T-cell (primary cell): Measurements from ENCODE around the gene PRKN. TPM values are rescaled to one million over a fixed set of nuclear protein-coding genes. Genes with fewer than 3 reads are reported as not detected.

Source experiments
- ATAC-seq, 4 experiments: fragments of 200-7000 bp in 3 of 4; fragments of 150-1000 bp in 1 of 4; cut with Tn5 transposase; replicated peaks in 1 of 4; 1 replicate in 3 of 4; 2 replicates in 1 of 4; pipeline ENCODE4 v1.10.0; 2021; ENCODE audit warnings: moderate library complexity in 3 of 4, mild to moderate bottlenecking in 2 of 4, moderate number of reproducible peaks in 1 of 4
- CTCF ChIA-PET, 2 donors: fragments of 300-600 bp; sonication (Branson Sonifier 250); formaldehyde crosslinking; loops; one replicate each; lab custom pipeline; 2022; ENCODE audit warnings: antibody characterized with exemption in 2 of 2; lab: Charles Lee
- POLR2A ChIA-PET, 2 donors: fragments of 300-600 bp; sonication (Branson Sonifier 250); formaldehyde crosslinking; loops; one replicate each; lab custom pipeline; 2022; ENCODE audit warnings: antibody characterized with exemption in 2 of 2; lab: Charles Lee
- DNase-seq, 35 experiments: peaks; one replicate each; pipeline versions ENCODE4 v3.0.0 to v3.0.0-alpha.2; 2013 to 2023
- H3K27ac ChIP-seq: one replicate; pipeline ENCODE4 v1.5.1; 2013; ENCODE audit warnings: low read length
- H3K27me3 ChIP-seq, 2 experiments: replicated peaks in 1 of 2; 1 replicate in 1 of 2; 2 replicates in 1 of 2; pipeline versions ENCODE4 v1.6.1 to v1.7.0; 2013; ENCODE audit warnings: low read length in 1 of 2, mixed read lengths in 1 of 2; ENCODE audit not compliant: control insufficient read depth in 2 of 2, insufficient read depth in 2 of 2; ENCODE audit errors: extremely low read depth in 1 of 2
- H3K36me3 ChIP-seq, 2 donors: 1 replicate in 1 of 2; 2 replicates in 1 of 2; pipeline versions ENCODE4 v1.6.1 to v1.7.0; 2013; ENCODE audit warnings: low read length in 1 of 2; ENCODE audit not compliant: control insufficient read depth in 2 of 2, insufficient read depth in 1 of 2; ENCODE audit errors: extremely low read depth in 1 of 2
- H3K4me1 ChIP-seq, 2 experiments: 1 replicate in 1 of 2; 2 replicates in 1 of 2; pipeline versions ENCODE4 v1.6.1 to v1.7.0; 2013; ENCODE audit warnings: low read length in 2 of 2, mixed read lengths in 1 of 2; ENCODE audit not compliant: insufficient read depth in 2 of 2, control insufficient read depth in 1 of 2; ENCODE audit errors: extremely low read depth in 1 of 2
- H3K4me3 ChIP-seq, 2 donors: 1 replicate in 1 of 2; 2 replicates in 1 of 2; pipeline versions ENCODE4 v1.5.1 to v1.7.0; 2013; ENCODE audit warnings: mild to moderate bottlenecking in 2 of 2, low read length in 1 of 2, moderate library complexity in 1 of 2; ENCODE audit not compliant: control insufficient read depth in 1 of 2; ENCODE audit errors: extremely low read depth in 1 of 2
- H3K9me3 ChIP-seq: 2 replicates; pipeline ENCODE4 v1.7.0; 2013
- H3K27ac Mint-ChIP-seq, 2 donors: one replicate each; pipeline ENCODE4 v1.8.0; 2020 to 2021; ENCODE audit warnings: mild to moderate bottlenecking in 2 of 2, mixed read lengths in 2 of 2
- H3K27me3 Mint-ChIP-seq, 2 donors: one replicate each; pipeline ENCODE4 v1.8.0; 2021 to 2022; ENCODE audit warnings: mixed read lengths in 2 of 2
- H3K36me3 Mint-ChIP-seq: one replicate; pipeline ENCODE4 v1.8.0; 2021; ENCODE audit warnings: mixed read lengths
- H3K4me1 Mint-ChIP-seq, 3 donors: one replicate each; pipeline ENCODE4 v1.8.0; 2020 to 2022; ENCODE audit warnings: mixed read lengths in 3 of 3, mild to moderate bottlenecking in 1 of 3
- H3K4me3 Mint-ChIP-seq, 3 donors: one replicate each; pipeline ENCODE4 v1.8.0; 2020 to 2022; ENCODE audit warnings: mild to moderate bottlenecking in 3 of 3, mixed read lengths in 3 of 3, moderate library complexity in 3 of 3
- H3K9me3 Mint-ChIP-seq, 3 donors: one replicate each; pipeline ENCODE4 v1.8.0; 2020 to 2022; ENCODE audit warnings: mixed read lengths in 3 of 3
- WGBS: methylation state at CpG from one replicate; pipeline ENCODE4 v1.1.5; 2013; ENCODE audit warnings: missing lambda C conversion rate; ENCODE audit not compliant: insufficient coverage; 5-methylcytosine and 5-hydroxymethylcytosine counted together
- total RNA-seq, 35 experiments: library from RNA in 6 of 35; stranded (reverse) in 6 of 35; fragments of 120-200 nt in 1 of 35; gene quantifications; one replicate each; pipeline versions ENCODE4 v1.2.1 to v1.2.4 and lab custom pipeline; 2013 to 2026

Gene PRKN
- total RNA-seq, 5 donors from 2014 or later (not counting 1 experiment from before 2014, with no cell fraction given): 3.4 to 7.7 (median 6.1) TPM

GRCh38 chr6:162211022-162211421, 516.5 kb downstream of the PRKN start:
- Mint-ChIP-seq H3K9me3 (peaks cover 0 to 5% (median 4%) of the 10 kb centered on the region in 3 donors), H3K4me3 (no peak overlapping the region), H3K27me3 (no peaks in the 10 kb centered on the region), H3K27ac (no peak overlapping the region), H3K4me1 (no peaks in the 10 kb centered on the region), H3K36me3 (no peaks in the 10 kb centered on the region)
- ChIA-PET CTCF (no interaction called here), POLR2A (interaction anchor here in 1 of 2 donors (0.6 kb wide), 1 partner anchor 12 kb away, joined by 4 read pairs; no protein-coding TSS in a partner anchor)
- H3K27me3 ChIP-seq: no peaks in the 10 kb centered on the region
- no peaks in the 10 kb centered on the region for H3K9me3 ChIP-seq
- H3K27ac ChIP-seq: no peak overlapping the region
- no peaks in the 10 kb centered on the region for H3K4me1 ChIP-seq
- ATAC-seq (no peak), DNase-seq (no peak)
- no peaks in the 10 kb centered on the region for H3K36me3 ChIP-seq
- no peak overlapping the region for H3K4me3 ChIP-seq
- WGBS: 71% methylated on average over 1 of the region's 3 CpGs

GRCh38 chr6:162203287-162203686, 524.3 kb downstream of the PRKN start:
- Mint-ChIP-seq H3K27me3 (no peaks in the 10 kb centered on the region), H3K27ac (no peak overlapping the region), H3K4me3 (no peak overlapping the region), H3K36me3 (peaks cover 4% of the 10 kb centered on the region), H3K9me3 (peaks cover 0 to 8% (median 0%) of the 10 kb centered on the region in 3 donors), H3K4me1 (no peaks in the 10 kb centered on the region)
- Histone ChIP-seq H3K4me1 (no peaks in the 10 kb centered on the region), H3K36me3 (no peaks in the 10 kb centered on the region), H3K4me3 (no peak overlapping the region), H3K27ac (no peak overlapping the region), H3K9me3 (no peaks in the 10 kb centered on the region), H3K27me3 (no peaks in the 10 kb centered on the region)
- ChIA-PET CTCF (no interaction called here), POLR2A (no interaction called here)
- no peak for DNase-seq
- ATAC-seq: no peak
- WGBS: 87% methylated on average over 3 of the region's 5 CpGs

- Histone ChIP-seq H3K36me3 (no peaks in the 10 kb centered on the region), H3K4me3 (no peak overlapping the region), H3K27me3 (no peaks in the 10 kb centered on the region), H3K4me1 (no peaks in the 10 kb centered on the region), H3K27ac (no peak overlapping the region), H3K9me3 (no peaks in the 10 kb centered on the region)
- Mint-ChIP-seq H3K4me1 (no peaks in the 10 kb centered on the region), H3K27ac (no peak overlapping the region), H3K4me3 (no peak overlapping the region), H3K9me3 (peaks cover 0 to 8% (median 0%) of the 10 kb centered on the region in 3 donors), H3K27me3 (no peaks in the 10 kb centered on the region), H3K36me3 (peaks cover 4% of the 10 kb centered on the region)
- DNase-seq (no peak), ATAC-seq (no peak)
- ChIA-PET POLR2A (no interaction called here), CTCF (no interaction called here)
- 83% methylated on average over 6 of the region's 9 CpGs for WGBS
These were observed 526.4 kb downstream of the PRKN start for GRCh38 chr6:162200945-162201690.

GRCh38 chr6:162200041-162200440, 527.5 kb downstream of the PRKN start:
- Mint-ChIP-seq H3K4me1 (no peaks in the 10 kb centered on the region), H3K9me3 (peaks cover 0 to 4% (median 0%) of the 10 kb centered on the region in 3 donors), H3K36me3 (peaks cover 4% of the 10 kb centered on the region), H3K27me3 (no peaks in the 10 kb centered on the region), H3K27ac (no peak overlapping the region), H3K4me3 (no peak overlapping the region)
- H3K36me3 ChIP-seq: no peaks in the 10 kb centered on the region
- no peaks in the 10 kb centered on the region for H3K4me1 ChIP-seq
- ATAC-seq (no peak), DNase-seq (no peak)
- CTCF ChIA-PET: no interaction called here
- 100% methylated on average over 1 of the region's 9 CpGs for WGBS
- no peak overlapping the region for H3K4me3 ChIP-seq
- H3K27me3 ChIP-seq: no peaks in the 10 kb centered on the region
- no peak overlapping the region for H3K27ac ChIP-seq
- POLR2A ChIA-PET: no interaction called here
- no peaks in the 10 kb centered on the region for H3K9me3 ChIP-seq

GRCh38 chr6:162198925-162199324, 528.6 kb downstream of the PRKN start:
- ATAC-seq (no peak), DNase-seq (no peak)
- no peaks in the 10 kb centered on the region for H3K27me3 Mint-ChIP-seq
- no peaks in the 10 kb centered on the region for H3K36me3 Mint-ChIP-seq
- no peak overlapping the region for H3K27ac Mint-ChIP-seq
- ChIA-PET POLR2A (interaction anchor here (0.6 kb wide), 2 partner anchors 12 to 57 kb away, joined by 3 to 4 read pairs; no protein-coding TSS in a partner anchor), CTCF (no interaction called here)
- H3K4me1 Mint-ChIP-seq: no peaks in the 10 kb centered on the region
- H3K9me3 Mint-ChIP-seq: peaks cover 0 to 4% (median 0%) of the 10 kb centered on the region in 3 donors
- Histone ChIP-seq H3K4me3 (no peak overlapping the region), H3K9me3 (no peaks in the 10 kb centered on the region), H3K4me1 (no peaks in the 10 kb centered on the region), H3K27me3 (no peaks in the 10 kb centered on the region), H3K27ac (no peak overlapping the region), H3K36me3 (no peaks in the 10 kb centered on the region)
- H3K4me3 Mint-ChIP-seq: no peak overlapping the region
- no CpG with 5 or more reads among the region's 3 CpGs for WGBS

GRCh38 chr6:162198076-162198475, 529.5 kb downstream of the PRKN start:
- no CpG with 5 or more reads among the region's 1 CpG for WGBS
- no peak overlapping the region for H3K27ac Mint-ChIP-seq
- Histone ChIP-seq H3K9me3 (no peaks in the 10 kb centered on the region), H3K4me1 (no peaks in the 10 kb centered on the region), H3K27me3 (no peaks in the 10 kb centered on the region), H3K36me3 (no peaks in the 10 kb centered on the region), H3K27ac (no peak overlapping the region), H3K4me3 (no peak overlapping the region)
- H3K27me3 Mint-ChIP-seq: no peaks in the 10 kb centered on the region
- CTCF ChIA-PET: no interaction called here
- H3K9me3 Mint-ChIP-seq: peaks cover 0 to 10% (median 2%) of the 10 kb centered on the region in 3 donors
- no peaks in the 10 kb centered on the region for H3K36me3 Mint-ChIP-seq
- DNase-seq (no peak), ATAC-seq (no peak)
- no peaks in the 10 kb centered on the region for H3K4me1 Mint-ChIP-seq
- POLR2A ChIA-PET: no interaction called here
- H3K4me3 Mint-ChIP-seq: no peak overlapping the region
